Ovary (tissue), 3 donors: ENCODE measurements around the gene NRXN3.

Experiments
- CTCF ChIP-seq, 3 donors: fragments of 450-650 bp in 2 of 3; fragments of 200-600 bp in 1 of 3; IDR thresholded peaks; one replicate each; pipeline versions ENCODE4 v1.5.1 to v1.8.0; 2016 to 2022; ENCODE audit warnings: antibody characterized with exemption in 3 of 3, mild to moderate bottlenecking in 1 of 3
- EP300 ChIP-seq: sonication (generic); formaldehyde crosslinking; IDR thresholded peaks from one replicate; pipeline ENCODE4 v1.6.1; 2017; ENCODE audit warnings: antibody characterized with exemption
- donor health status: DM: no; HTN: no; CAD: no.

GRCh38 chr14:79178719-79179118 is 1008.5 kb downstream of the NRXN3 start:
- TF ChIP-seq CTCF (IDR thresholded peaks at IDR 0.05) (no peak), EP300 (no peak)
